Measurements from ENCODE around the gene KCNG4.

Gene KCNG4

DNA sequence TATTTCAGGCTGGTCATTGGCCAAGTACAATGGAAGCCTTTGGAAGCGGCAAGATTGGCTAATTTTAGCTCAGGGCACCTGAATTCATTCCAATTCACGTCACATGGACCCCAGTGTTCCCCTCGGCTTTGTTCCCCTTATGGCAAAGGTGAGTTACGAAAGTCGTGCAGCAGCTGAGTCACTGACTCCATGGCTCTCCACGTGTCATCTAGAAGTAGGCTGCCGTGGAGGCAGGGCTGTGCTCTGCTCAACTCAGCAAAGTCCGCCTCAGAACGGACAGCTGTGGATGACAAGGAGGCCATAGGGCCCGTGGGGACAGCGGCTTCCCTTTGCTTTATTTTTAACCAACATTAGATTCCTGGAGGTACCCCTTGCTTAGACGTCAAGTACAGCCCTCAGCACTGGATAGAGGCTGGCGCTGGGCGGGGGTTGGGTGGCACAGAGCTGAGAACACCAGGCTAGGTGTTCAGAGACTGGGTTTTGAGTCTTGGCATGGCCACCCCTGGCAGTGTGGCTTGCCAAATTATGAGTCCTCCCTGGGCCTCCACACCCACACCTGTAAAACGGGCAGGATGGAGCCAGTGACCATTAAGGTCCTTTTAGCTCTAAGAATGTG is 25.3 kb downstream of the KCNG4 start (continued):
- TF ChIP-seq BCL6B (tag by site-specific recombination; IDR thresholded peaks at IDR 0.05) (no peak), ZBTB10 (tag by site-specific recombination; IDR thresholded peaks at IDR 0.05) (no peak), ZNF221 (tag by site-specific recombination; IDR thresholded peaks at IDR 0.05; ENCODE audit: borderline replicate concordance) (no peak)
- TF ChIP-seq, protein P1, sequence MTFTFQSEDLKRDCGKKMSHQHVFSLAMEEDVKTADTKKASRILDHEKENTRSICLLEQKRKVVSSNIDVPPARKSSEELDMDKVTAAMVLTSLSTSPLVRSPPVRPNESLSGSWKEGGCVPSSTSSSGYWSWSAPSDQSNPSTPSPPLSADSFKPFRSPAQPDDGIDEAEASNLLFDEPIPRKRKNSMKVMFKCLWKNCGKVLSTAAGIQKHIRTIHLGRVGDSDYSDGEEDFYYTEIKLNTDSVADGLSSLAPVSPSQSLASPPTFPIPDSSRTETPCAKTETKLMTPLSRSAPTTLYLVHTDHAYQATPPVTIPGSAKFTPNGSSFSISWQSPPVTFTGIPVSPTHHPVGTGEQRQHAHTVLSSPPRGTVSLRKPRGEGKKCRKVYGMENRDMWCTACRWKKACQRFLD (tag by site-specific recombination; IDR thresholded peaks at IDR 0.05): no peak
- TF ChIP-seq, protein P2, sequence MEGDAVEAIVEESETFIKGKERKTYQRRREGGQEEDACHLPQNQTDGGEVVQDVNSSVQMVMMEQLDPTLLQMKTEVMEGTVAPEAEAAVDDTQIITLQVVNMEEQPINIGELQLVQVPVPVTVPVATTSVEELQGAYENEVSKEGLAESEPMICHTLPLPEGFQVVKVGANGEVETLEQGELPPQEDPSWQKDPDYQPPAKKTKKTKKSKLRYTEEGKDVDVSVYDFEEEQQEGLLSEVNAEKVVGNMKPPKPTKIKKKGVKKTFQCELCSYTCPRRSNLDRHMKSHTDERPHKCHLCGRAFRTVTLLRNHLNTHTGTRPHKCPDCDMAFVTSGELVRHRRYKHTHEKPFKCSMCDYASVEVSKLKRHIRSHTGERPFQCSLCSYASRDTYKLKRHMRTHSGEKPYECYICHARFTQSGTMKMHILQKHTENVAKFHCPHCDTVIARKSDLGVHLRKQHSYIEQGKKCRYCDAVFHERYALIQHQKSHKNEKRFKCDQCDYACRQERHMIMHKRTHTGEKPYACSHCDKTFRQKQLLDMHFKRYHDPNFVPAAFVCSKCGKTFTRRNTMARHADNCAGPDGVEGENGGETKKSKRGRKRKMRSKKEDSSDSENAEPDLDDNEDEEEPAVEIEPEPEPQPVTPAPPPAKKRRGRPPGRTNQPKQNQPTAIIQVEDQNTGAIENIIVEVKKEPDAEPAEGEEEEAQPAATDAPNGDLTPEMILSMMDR (tag by site-specific recombination; IDR thresholded peaks at IDR 0.05): no peak

GRCh38 chr16:84212631-84213030 is 27.2 kb downstream of the KCNG4 start:
- TF ChIP-seq ZNF362 (tag by site-specific recombination; IDR thresholded peaks at IDR 0.05) (no peak), ZNF785 (tag by site-specific recombination; IDR thresholded peaks at IDR 0.05) (no peak), ZNF138 (tag by site-specific recombination; IDR thresholded peaks at IDR 0.05; ENCODE audit: borderline replicate concordance) (no peak), ZNF621 (tag by site-specific recombination; IDR thresholded peaks at IDR 0.05) (no peak), ZNF433 (tag by site-specific recombination; IDR thresholded peaks at IDR 0.05; ENCODE audit: low read depth) (no peak), ZNF692 (tag by site-specific recombination; IDR thresholded peaks at IDR 0.05) (no peak)
- TF ChIP-seq, protein P3, sequence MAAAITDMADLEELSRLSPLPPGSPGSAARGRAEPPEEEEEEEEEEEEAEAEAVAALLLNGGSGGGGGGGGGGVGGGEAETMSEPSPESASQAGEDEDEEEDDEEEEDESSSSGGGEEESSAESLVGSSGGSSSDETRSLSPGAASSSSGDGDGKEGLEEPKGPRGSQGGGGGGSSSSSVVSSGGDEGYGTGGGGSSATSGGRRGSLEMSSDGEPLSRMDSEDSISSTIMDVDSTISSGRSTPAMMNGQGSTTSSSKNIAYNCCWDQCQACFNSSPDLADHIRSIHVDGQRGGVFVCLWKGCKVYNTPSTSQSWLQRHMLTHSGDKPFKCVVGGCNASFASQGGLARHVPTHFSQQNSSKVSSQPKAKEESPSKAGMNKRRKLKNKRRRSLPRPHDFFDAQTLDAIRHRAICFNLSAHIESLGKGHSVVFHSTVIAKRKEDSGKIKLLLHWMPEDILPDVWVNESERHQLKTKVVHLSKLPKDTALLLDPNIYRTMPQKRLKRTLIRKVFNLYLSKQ (tag by site-specific recombination; IDR thresholded peaks at IDR 0.05; ENCODE audit: borderline replicate concordance): no peak
- H3K27ac ChIP-seq (ENCODE audit: extremely low read depth, low read depth, low read length): no peak overlapping the region
- H3K4me1 ChIP-seq (ENCODE audit: control insufficient read depth, insufficient read depth, low read length): no peaks in the 10 kb centered on the region
- no peaks in the 10 kb centered on the region for H3K9me3 ChIP-seq (ENCODE audit: control insufficient read depth, insufficient read depth, low read depth, low read length)
- H3K4me3 ChIP-seq (ENCODE audit: low read depth, low read length): no peak overlapping the region
- CTCF ChIA-PET: no interaction called here
- H3K36me3 ChIP-seq (ENCODE audit: control insufficient read depth in 2 of 2, insufficient read depth in 1 of 2, low read length in 2 of 2): no peaks in the 10 kb centered on the region
- POLR2A ChIA-PET: no interaction called here

Measured in HEK293 (cell line).